ENCODE data around the gene ITGB3BP. TPM values are rescaled to one million over a fixed set of nuclear protein-coding genes. Genes with fewer than 3 reads are reported as not detected.

Gene ITGB3BP
- total RNA-seq, 1 donor from 2014 or later, result 12.7 TPM

- Mint-ChIP-seq H3K4me1 (ENCODE audit: low read depth) (no peaks in the 10 kb centered on the region), H3K9me3 (ENCODE audit: low read depth) (peaks cover 15% of the 10 kb centered on the region), H3K27me3 (ENCODE audit: low read depth) (no peaks in the 10 kb centered on the region), H3K27ac (ENCODE audit: unreplicated experiment) (no peak overlapping the region), H3K4me3 (ENCODE audit: unreplicated experiment) (no peak overlapping the region), H3K36me3 (ENCODE audit: low read depth) (peaks cover 6% of the 10 kb centered on the region)
- no peak for TF ChIP-seq CTCF (IDR thresholded peaks at IDR 0.05)
- no peak for DNase-seq (ENCODE audit: low spot score)
Observed at GRCh38 chr1:63466759-63467158, 56.3 kb downstream of the ITGB3BP start.

GRCh38 chr1:63466181-63466580 is 56.8 kb downstream of the ITGB3BP start:
- TF ChIP-seq CTCF (IDR thresholded peaks at IDR 0.05), result no peak
- Mint-ChIP-seq H3K36me3 (ENCODE audit: low read depth) (peaks cover 6% of the 10 kb centered on the region), H3K27me3 (ENCODE audit: low read depth) (no peaks in the 10 kb centered on the region), H3K9me3 (ENCODE audit: low read depth) (peaks cover 17% of the 10 kb centered on the region), H3K4me3 (ENCODE audit: unreplicated experiment) (no peak overlapping the region), H3K27ac (ENCODE audit: unreplicated experiment) (no peak overlapping the region), H3K4me1 (ENCODE audit: low read depth) (no peaks in the 10 kb centered on the region)
- no peak for DNase-seq (ENCODE audit: low spot score)

GRCh38 chr1:63463248-63463647 is 59.8 kb downstream of the ITGB3BP start:
- DNase-seq (ENCODE audit: low spot score), result no peak
- H3K36me3 Mint-ChIP-seq (ENCODE audit: low read depth), result peaks cover 6% of the 10 kb centered on the region
- H3K4me3 Mint-ChIP-seq (ENCODE audit: unreplicated experiment), result no peak overlapping the region
- H3K27me3 Mint-ChIP-seq (ENCODE audit: low read depth), result no peaks in the 10 kb centered on the region
- H3K27ac Mint-ChIP-seq (ENCODE audit: unreplicated experiment), result no peak overlapping the region
- peaks cover 11% of the 10 kb centered on the region for H3K9me3 Mint-ChIP-seq (ENCODE audit: low read depth)
- no peak for TF ChIP-seq CTCF (IDR thresholded peaks at IDR 0.05)
- H3K4me1 Mint-ChIP-seq (ENCODE audit: low read depth), result no peaks in the 10 kb centered on the region

GRCh38 chr1:63461661-63462230 is 61.3 kb downstream of the ITGB3BP start:
- Mint-ChIP-seq H3K4me1 (ENCODE audit: low read depth) (no peaks in the 10 kb centered on the region), H3K4me3 (ENCODE audit: unreplicated experiment) (no peak overlapping the region), H3K27ac (ENCODE audit: unreplicated experiment) (no peak overlapping the region), H3K36me3 (ENCODE audit: low read depth) (peaks cover 6% of the 10 kb centered on the region), H3K27me3 (ENCODE audit: low read depth) (no peaks in the 10 kb centered on the region), H3K9me3 (ENCODE audit: low read depth) (peaks cover 11% of the 10 kb centered on the region)
- DNase-seq (ENCODE audit: low spot score), result no peak
- TF ChIP-seq CTCF (IDR thresholded peaks at IDR 0.05), result no peak

GRCh38 chr1:63458750-63459149 is 64.3 kb downstream of the ITGB3BP start:
- Mint-ChIP-seq H3K27me3 (ENCODE audit: low read depth) (no peaks in the 10 kb centered on the region), H3K36me3 (ENCODE audit: low read depth) (peaks cover 6% of the 10 kb centered on the region), H3K27ac (ENCODE audit: unreplicated experiment) (no peak overlapping the region), H3K9me3 (ENCODE audit: low read depth) (peaks cover 11% of the 10 kb centered on the region), H3K4me3 (ENCODE audit: unreplicated experiment) (no peak overlapping the region), H3K4me1 (ENCODE audit: low read depth) (no peaks in the 10 kb centered on the region)
- no peak for DNase-seq (ENCODE audit: low spot score)
- no peak for TF ChIP-seq CTCF (IDR thresholded peaks at IDR 0.05)
